ENCODE results near the gene ADAMTS9. TPM values are rescaled to one million over a fixed set of nuclear protein-coding genes. Genes with fewer than 3 reads are reported as not detected.

Gene ADAMTS9
- polyA plus RNA-seq, 1 donor from 2014 or later: 0.32 TPM

DNA sequence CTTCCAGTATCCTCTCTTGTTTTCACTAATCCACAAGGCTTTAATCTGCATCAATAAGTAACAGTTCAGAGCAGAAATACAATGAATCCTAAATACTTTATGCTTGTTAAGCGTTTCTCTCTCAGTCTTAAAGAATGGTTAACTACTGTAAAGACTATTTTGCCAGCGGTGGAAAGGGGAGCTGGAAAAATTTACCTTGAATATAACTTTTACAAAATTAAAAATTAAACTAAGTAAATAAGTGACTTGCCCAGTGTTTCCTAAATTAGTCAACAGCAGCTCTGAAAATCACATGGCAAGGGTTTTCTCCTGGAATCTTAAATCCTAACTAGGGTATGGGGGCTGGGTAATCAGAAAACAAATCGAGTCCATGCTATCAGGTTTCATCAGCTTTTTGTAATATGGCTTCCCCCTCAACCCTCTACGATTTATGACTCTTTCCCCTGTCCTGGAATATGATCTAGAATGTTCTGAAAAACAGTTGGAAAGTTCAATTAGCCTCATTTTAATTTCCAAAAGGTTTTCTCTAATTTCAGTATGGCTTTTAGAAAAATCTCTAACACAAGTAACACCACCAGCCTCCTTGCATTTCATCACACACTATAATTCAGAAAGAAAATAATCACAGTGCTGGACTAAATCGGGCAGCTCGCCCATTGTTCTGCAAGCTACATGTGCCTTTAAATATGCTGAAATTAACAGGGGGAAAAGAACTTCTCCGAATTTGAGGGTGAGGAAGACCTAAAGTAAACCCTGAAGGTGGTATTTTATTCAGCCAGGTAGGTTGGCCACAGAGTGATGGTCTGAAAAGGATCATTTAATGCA, 133.5 kb downstream of the ADAMTS9 start:
- Histone ChIP-seq H3K9me3 (ENCODE audit: low read length) (no peaks in the 10 kb centered on the region), H3K9ac (ENCODE audit: low read length) (no peak overlapping the region), H3F3A (ENCODE audit: insufficient read depth, low read length, poor library complexity, severe bottlenecking) (no peaks in the 10 kb centered on the region), H3K79me2 (replicated peaks; ENCODE audit: insufficient read depth, low read length) (no peaks in the 10 kb centered on the region), H3K9me2 (ENCODE audit: insufficient read depth, low read length) (no peaks in the 10 kb centered on the region), H3K27me3 (ENCODE audit: insufficient read depth, low read depth, low read length) (no peaks in the 10 kb centered on the region), H3K36me3 (ENCODE audit: insufficient read depth, low read length) (no peaks in the 10 kb centered on the region), H2AFZ (ENCODE audit: low read depth, low read length) (no peak overlapping the region), H3K4me3 (ENCODE audit: low read length) (no peak overlapping the region), H3K27ac (ENCODE audit: low read length) (no peak overlapping the region), H3K4me2 (ENCODE audit: low read length) (no peak overlapping the region), H4K20me1 (ENCODE audit: insufficient read depth) (no peaks in the 10 kb centered on the region)
- TF ChIP-seq CTCF (IDR thresholded peaks at IDR 0.05; ENCODE audit: poor library complexity, severe bottlenecking): no peak
- TF ChIP-seq SMC3 (conservative IDR thresholded peaks at IDR 0.05; ENCODE audit: poor library complexity): no peak
- TF ChIP-seq POLR2AphosphoS5 (IDR thresholded peaks at IDR 0.05): no peak
- TF ChIP-seq MXI1 (conservative IDR thresholded peaks at IDR 0.05; ENCODE audit: poor library complexity, severe bottlenecking): no peak
- no peak for TF ChIP-seq EZH2 (IDR thresholded peaks at IDR 0.05; ENCODE audit: borderline replicate concordance, insufficient read depth, low read length, poor library complexity, severe bottlenecking)
- no peak for TF ChIP-seq EP300 (conservative IDR thresholded peaks at IDR 0.05; ENCODE audit: poor library complexity, severe bottlenecking)
- no peak for TF ChIP-seq RAD21 (conservative IDR thresholded peaks at IDR 0.05)
- no peak for TF ChIP-seq TAF1 (IDR thresholded peaks at IDR 0.05; ENCODE audit: low read depth)
- TF ChIP-seq, protein P1, sequence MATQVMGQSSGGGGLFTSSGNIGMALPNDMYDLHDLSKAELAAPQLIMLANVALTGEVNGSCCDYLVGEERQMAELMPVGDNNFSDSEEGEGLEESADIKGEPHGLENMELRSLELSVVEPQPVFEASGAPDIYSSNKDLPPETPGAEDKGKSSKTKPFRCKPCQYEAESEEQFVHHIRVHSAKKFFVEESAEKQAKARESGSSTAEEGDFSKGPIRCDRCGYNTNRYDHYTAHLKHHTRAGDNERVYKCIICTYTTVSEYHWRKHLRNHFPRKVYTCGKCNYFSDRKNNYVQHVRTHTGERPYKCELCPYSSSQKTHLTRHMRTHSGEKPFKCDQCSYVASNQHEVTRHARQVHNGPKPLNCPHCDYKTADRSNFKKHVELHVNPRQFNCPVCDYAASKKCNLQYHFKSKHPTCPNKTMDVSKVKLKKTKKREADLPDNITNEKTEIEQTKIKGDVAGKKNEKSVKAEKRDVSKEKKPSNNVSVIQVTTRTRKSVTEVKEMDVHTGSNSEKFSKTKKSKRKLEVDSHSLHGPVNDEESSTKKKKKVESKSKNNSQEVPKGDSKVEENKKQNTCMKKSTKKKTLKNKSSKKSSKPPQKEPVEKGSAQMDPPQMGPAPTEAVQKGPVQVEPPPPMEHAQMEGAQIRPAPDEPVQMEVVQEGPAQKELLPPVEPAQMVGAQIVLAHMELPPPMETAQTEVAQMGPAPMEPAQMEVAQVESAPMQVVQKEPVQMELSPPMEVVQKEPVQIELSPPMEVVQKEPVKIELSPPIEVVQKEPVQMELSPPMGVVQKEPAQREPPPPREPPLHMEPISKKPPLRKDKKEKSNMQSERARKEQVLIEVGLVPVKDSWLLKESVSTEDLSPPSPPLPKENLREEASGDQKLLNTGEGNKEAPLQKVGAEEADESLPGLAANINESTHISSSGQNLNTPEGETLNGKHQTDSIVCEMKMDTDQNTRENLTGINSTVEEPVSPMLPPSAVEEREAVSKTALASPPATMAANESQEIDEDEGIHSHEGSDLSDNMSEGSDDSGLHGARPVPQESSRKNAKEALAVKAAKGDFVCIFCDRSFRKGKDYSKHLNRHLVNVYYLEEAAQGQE (IDR thresholded peaks at IDR 0.05; ENCODE audit: borderline replicate concordance): no peak

- no peak overlapping the region for H3K4me2 ChIP-seq (ENCODE audit: low read length)
- no peak overlapping the region for H2AFZ ChIP-seq (ENCODE audit: low read depth, low read length)
- H3K79me2 ChIP-seq (replicated peaks; ENCODE audit: insufficient read depth, low read length): no peaks in the 10 kb centered on the region
- no peak overlapping the region for H3K4me3 ChIP-seq (ENCODE audit: low read length)
- H3K36me3 ChIP-seq (ENCODE audit: insufficient read depth, low read length): no peaks in the 10 kb centered on the region
- H3K27ac ChIP-seq (ENCODE audit: low read length): no peak overlapping the region
- TF ChIP-seq RAD21 (conservative IDR thresholded peaks at IDR 0.05): no peak
- no peak for TF ChIP-seq SMC3 (conservative IDR thresholded peaks at IDR 0.05; ENCODE audit: poor library complexity)
- TF ChIP-seq CTCF (IDR thresholded peaks at IDR 0.05; ENCODE audit: poor library complexity, severe bottlenecking): no peak
- TF ChIP-seq MXI1 (conservative IDR thresholded peaks at IDR 0.05; ENCODE audit: poor library complexity, severe bottlenecking): no peak
- no peak for TF ChIP-seq POLR2AphosphoS5 (IDR thresholded peaks at IDR 0.05)
- no peak for TF ChIP-seq TAF1 (IDR thresholded peaks at IDR 0.05; ENCODE audit: low read depth)
- TF ChIP-seq, protein P1 (IDR thresholded peaks at IDR 0.05; ENCODE audit: borderline replicate concordance): no peak
- TF ChIP-seq EZH2 (IDR thresholded peaks at IDR 0.05; ENCODE audit: borderline replicate concordance, insufficient read depth, low read length, poor library complexity, severe bottlenecking): no peak
- no peak for TF ChIP-seq EP300 (conservative IDR thresholded peaks at IDR 0.05; ENCODE audit: poor library complexity, severe bottlenecking)
- H3K9ac ChIP-seq (ENCODE audit: low read length): no peak overlapping the region
- H3K9me3 ChIP-seq (ENCODE audit: low read length): no peaks in the 10 kb centered on the region
- H3F3A ChIP-seq (ENCODE audit: insufficient read depth, low read length, poor library complexity, severe bottlenecking): no peaks in the 10 kb centered on the region
- no peaks in the 10 kb centered on the region for H3K27me3 ChIP-seq (ENCODE audit: insufficient read depth, low read depth, low read length)
- H4K20me1 ChIP-seq (ENCODE audit: insufficient read depth): no peaks in the 10 kb centered on the region
- H3K9me2 ChIP-seq (ENCODE audit: insufficient read depth, low read length): no peaks in the 10 kb centered on the region
These were observed 134.8 kb downstream of the ADAMTS9 start for GRCh38 chr3:64552966-64553365.
